PC-9 (cell line): ENCODE measurements around the gene SLC25A3.

ENCODE experiments used
- CTCF ChIP-seq: fragments of 200-600 bp; sonication (generic); conservative IDR thresholded peaks from 2 replicates; pipeline ENCODE4 v1.6.1; 2017; ENCODE audit warnings: mixed run types, antibody characterized with exemption, mild to moderate bottlenecking, moderate library complexity
- EZH2 ChIP-seq: fragments of 200-600 bp; sonication (generic); IDR thresholded peaks from 2 replicates; pipeline ENCODE4 v1.8.0; 2017; ENCODE audit warnings: antibody characterized with exemption, low read depth

GRCh38 chr12:98618952-98619351 lies 25.5 kb downstream of the SLC25A3 start:
- no peak for TF ChIP-seq CTCF
- no peak for TF ChIP-seq EZH2
